Prostate gland (tissue), 2 donors: ENCODE measurements around the gene EXOSC5.

ENCODE experiments used
- POLR2A ChIP-seq: fragments of 450-650 bp; IDR thresholded peaks from one replicate; pipeline ENCODE4 v1.6.1; 2016; ENCODE audit warnings: antibody characterized with exemption, mild to moderate bottlenecking
- POLR2AphosphoS5 ChIP-seq: sonication (generic); formaldehyde crosslinking; IDR thresholded peaks from one replicate; pipeline ENCODE4 v1.6.1; 2017; ENCODE audit warnings: antibody characterized with exemption
- TF ChIP-seq, protein P1 (sequence below), 4 experiments: fragments of 200-600 bp in 2 of 4; fragments of 450-650 bp in 2 of 4; sonication (generic) in 2 of 4; IDR thresholded peaks; 1 replicate in 3 of 4; 2 replicates in 1 of 4; pipeline ENCODE4 v1.5.1; 2016 to 2019; ENCODE audit warnings: antibody characterized with exemption in 4 of 4, mild to moderate bottlenecking in 2 of 4, moderate library complexity in 2 of 4

DNA sequence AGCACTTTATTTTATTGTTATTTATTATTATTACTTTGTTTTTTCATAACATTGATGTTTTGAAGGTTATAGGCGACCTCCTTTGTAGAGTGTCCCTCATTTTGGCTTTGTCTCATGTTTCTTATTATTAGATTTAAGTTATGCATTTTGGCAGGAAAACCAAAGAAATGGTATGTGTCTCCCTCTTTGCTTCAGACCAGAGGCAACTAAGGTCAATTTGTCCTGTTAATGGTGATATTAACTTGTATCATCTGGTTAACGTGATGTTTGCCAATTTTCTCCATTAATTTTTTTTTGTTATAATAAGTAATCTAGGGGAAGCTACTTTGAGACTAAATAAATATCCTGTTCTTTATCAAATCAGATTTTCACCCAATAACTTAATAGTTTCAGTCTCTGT, 24.7 kb downstream of the EXOSC5 start:
- TF ChIP-seq, protein P1, sequence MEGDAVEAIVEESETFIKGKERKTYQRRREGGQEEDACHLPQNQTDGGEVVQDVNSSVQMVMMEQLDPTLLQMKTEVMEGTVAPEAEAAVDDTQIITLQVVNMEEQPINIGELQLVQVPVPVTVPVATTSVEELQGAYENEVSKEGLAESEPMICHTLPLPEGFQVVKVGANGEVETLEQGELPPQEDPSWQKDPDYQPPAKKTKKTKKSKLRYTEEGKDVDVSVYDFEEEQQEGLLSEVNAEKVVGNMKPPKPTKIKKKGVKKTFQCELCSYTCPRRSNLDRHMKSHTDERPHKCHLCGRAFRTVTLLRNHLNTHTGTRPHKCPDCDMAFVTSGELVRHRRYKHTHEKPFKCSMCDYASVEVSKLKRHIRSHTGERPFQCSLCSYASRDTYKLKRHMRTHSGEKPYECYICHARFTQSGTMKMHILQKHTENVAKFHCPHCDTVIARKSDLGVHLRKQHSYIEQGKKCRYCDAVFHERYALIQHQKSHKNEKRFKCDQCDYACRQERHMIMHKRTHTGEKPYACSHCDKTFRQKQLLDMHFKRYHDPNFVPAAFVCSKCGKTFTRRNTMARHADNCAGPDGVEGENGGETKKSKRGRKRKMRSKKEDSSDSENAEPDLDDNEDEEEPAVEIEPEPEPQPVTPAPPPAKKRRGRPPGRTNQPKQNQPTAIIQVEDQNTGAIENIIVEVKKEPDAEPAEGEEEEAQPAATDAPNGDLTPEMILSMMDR (IDR thresholded peaks at IDR 0.05): no peak
- TF ChIP-seq POLR2A (no peak), POLR2AphosphoS5 (no peak)
